HEK293 (cell line): ENCODE results near the gene RER1.

Experiments
- CTCF ChIA-PET: fragments of 350-600 bp; formaldehyde crosslinking; extraction: SDS; loops from one replicate; lab custom pipeline; 2021; ENCODE audit warnings: antibody characterized with exemption; lab: Yijun Ruan, JAX
- POLR2A ChIA-PET: fragments of 300-600 bp; formaldehyde crosslinking; extraction: SDS; loops from one replicate; lab custom pipeline; 2020; ENCODE audit warnings: antibody characterized with exemption, inconsistent platforms; lab: Yijun Ruan, JAX
- H3K27ac ChIP-seq: fragments of 200-500 bp; sonication (Bioruptor generic); 2 replicates; pipeline ENCODE4 v1.5.1; 2014; ENCODE audit warnings: low read depth, low read length, control low read depth, inconsistent platforms; ENCODE audit errors: extremely low read depth
- H3K36me3 ChIP-seq, 2 experiments: fragments of 200-500 bp in 1 of 2; sonication (Bioruptor generic) in 1 of 2; 1 replicate in 1 of 2; 2 replicates in 1 of 2; pipeline ENCODE4 v1.5.1; 2014 to 2017; ENCODE audit warnings: inconsistent platforms in 2 of 2, low read length in 2 of 2; ENCODE audit not compliant: control insufficient read depth in 2 of 2, insufficient read depth in 1 of 2
- H3K4me1 ChIP-seq: fragments of 200-500 bp; sonication (Bioruptor generic); 2 replicates; pipeline ENCODE4 v1.5.1; 2014; ENCODE audit warnings: mild to moderate bottlenecking, low read length, inconsistent platforms; ENCODE audit not compliant: control insufficient read depth, insufficient read depth
- H3K4me3 ChIP-seq: 2 replicates; pipeline ENCODE4 v1.5.1; 2011; ENCODE audit warnings: low read depth, mild to moderate bottlenecking, control low read depth, low read length, moderate library complexity
- H3K9me3 ChIP-seq: fragments of 200-500 bp; sonication (Bioruptor generic); 2 replicates; pipeline ENCODE4 v1.5.1; 2014; ENCODE audit warnings: low read depth, low read length, inconsistent platforms; ENCODE audit not compliant: control insufficient read depth, insufficient read depth
- KLF10 ChIP-seq: fragments of 450-650 bp; IDR thresholded peaks from 2 replicates; pipeline ENCODE4 v1.5.1; 2018; ENCODE audit warnings: missing biosample characterization, mild to moderate bottlenecking, missing genetic modification characterization
- PATZ1 ChIP-seq: fragments of 450-650 bp; formaldehyde crosslinking; IDR thresholded peaks from 2 replicates; pipeline ENCODE4 v1.5.1; 2016; ENCODE audit warnings: missing biosample characterization, missing genetic modification characterization
- TSHZ1 ChIP-seq: fragments of 450-650 bp; formaldehyde crosslinking; IDR thresholded peaks from 2 replicates; pipeline ENCODE4 v1.5.1; 2016; ENCODE audit warnings: missing biosample characterization, missing genetic modification characterization, borderline replicate concordance
- ZFHX2 ChIP-seq: fragments of 450-650 bp; formaldehyde crosslinking; conservative IDR thresholded peaks from 2 replicates; pipeline ENCODE4 v1.5.1; 2016; ENCODE audit warnings: missing biosample characterization, missing genetic modification characterization
- ZFP37 ChIP-seq: fragments of 450-650 bp; formaldehyde crosslinking; IDR thresholded peaks from 2 replicates; pipeline ENCODE4 v1.5.1; 2016; ENCODE audit warnings: missing biosample characterization, missing genetic modification characterization
- ZNF10 ChIP-seq: fragments of 450-650 bp; formaldehyde crosslinking; IDR thresholded peaks from 2 replicates; pipeline ENCODE4 v1.5.1; 2017; ENCODE audit warnings: missing biosample characterization, missing genetic modification characterization
- ZNF146 ChIP-seq: fragments of 450-650 bp; formaldehyde crosslinking; IDR thresholded peaks from 2 replicates; pipeline ENCODE4 v1.5.1; 2016; ENCODE audit warnings: missing biosample characterization, missing genetic modification characterization
- ZNF169 ChIP-seq: fragments of 450-650 bp; formaldehyde crosslinking; IDR thresholded peaks from 2 replicates; pipeline ENCODE4 v1.5.1; 2016; ENCODE audit warnings: missing biosample characterization, missing genetic modification characterization
- ZNF174 ChIP-seq: fragments of 450-650 bp; formaldehyde crosslinking; IDR thresholded peaks from 2 replicates; pipeline ENCODE4 v1.5.0; 2017; ENCODE audit warnings: missing biosample characterization, mild to moderate bottlenecking, missing genetic modification characterization
- ZNF2 ChIP-seq: fragments of 450-650 bp; formaldehyde crosslinking; IDR thresholded peaks from 2 replicates; pipeline ENCODE4 v1.5.1; 2016; ENCODE audit warnings: missing biosample characterization, missing genetic modification characterization
- ZNF248 ChIP-seq: fragments of 450-650 bp; formaldehyde crosslinking; IDR thresholded peaks from 2 replicates; pipeline ENCODE4 v1.5.1; 2017; ENCODE audit warnings: missing biosample characterization, missing genetic modification characterization
- ZNF266 ChIP-seq: fragments of 450-650 bp; formaldehyde crosslinking; IDR thresholded peaks from 2 replicates; pipeline ENCODE4 v1.5.1; 2016; ENCODE audit warnings: missing biosample characterization, missing genetic modification characterization, low read depth
- ZNF280D ChIP-seq: fragments of 450-650 bp; formaldehyde crosslinking; IDR thresholded peaks from 2 replicates; pipeline ENCODE4 v1.5.1; 2016; ENCODE audit warnings: missing biosample characterization, missing genetic modification characterization
- ZNF302 ChIP-seq: fragments of 450-650 bp; formaldehyde crosslinking; IDR thresholded peaks from 2 replicates; pipeline ENCODE4 v1.5.1; 2016; ENCODE audit warnings: missing biosample characterization, missing genetic modification characterization, low read depth
- ZNF341 ChIP-seq: fragments of 450-650 bp; formaldehyde crosslinking; IDR thresholded peaks from 2 replicates; pipeline ENCODE4; 2016; ENCODE audit warnings: low read depth, missing biosample characterization, missing genetic modification characterization
- ZNF350 ChIP-seq: fragments of 450-650 bp; formaldehyde crosslinking; IDR thresholded peaks from 2 replicates; pipeline ENCODE4 v1.5.0; 2017; ENCODE audit warnings: missing biosample characterization, mild to moderate bottlenecking, missing genetic modification characterization
- ZNF488 ChIP-seq: fragments of 450-650 bp; formaldehyde crosslinking; IDR thresholded peaks from 2 replicates; pipeline ENCODE4 v1.5.1; 2016; ENCODE audit warnings: missing biosample characterization, missing genetic modification characterization
- ZNF548 ChIP-seq: fragments of 450-650 bp; formaldehyde crosslinking; IDR thresholded peaks from 2 replicates; pipeline ENCODE4 v1.5.1; 2016; ENCODE audit warnings: missing biosample characterization, missing genetic modification characterization
- ZNF692 ChIP-seq: fragments of 450-650 bp; formaldehyde crosslinking; IDR thresholded peaks from 2 replicates; pipeline ENCODE4 v1.5.1; 2016; ENCODE audit warnings: missing biosample characterization, missing genetic modification characterization
- ZNF747 ChIP-seq: fragments of 450-650 bp; formaldehyde crosslinking; IDR thresholded peaks from 2 replicates; pipeline ENCODE4 v1.5.1; 2016; ENCODE audit warnings: missing biosample characterization, missing genetic modification characterization
- ZSCAN18 ChIP-seq: fragments of 450-650 bp; formaldehyde crosslinking; IDR thresholded peaks from 2 replicates; pipeline ENCODE4 v1.5.1; 2016; ENCODE audit warnings: missing biosample characterization, missing genetic modification characterization

Gene RER1

GRCh38 chr1:2414297-2414958, 22.8 kb downstream of the RER1 start (continued):
- TF ChIP-seq ZNF266 (no peak), ZNF2 (tag by site-specific recombination) (peak; percentile 84)

- POLR2A ChIA-PET: no interaction called here
- no peaks in the 10 kb centered on the region for H3K4me1 ChIP-seq
- CTCF ChIA-PET: interaction anchor here (0.7 to 2.2 kb wide), 3 partner anchors 15 to 132 kb away, joined by 3 to 31 read pairs (median 4); partner anchors contain the start of gene MORN1
- no peak overlapping the region for H3K4me3 ChIP-seq
- H3K9me3 ChIP-seq: no peaks in the 10 kb centered on the region
- peaks cover 0 to 1% of the 10 kb centered on the region in 2 experiments; a peak in 1 of 3 replicates for H3K36me3 ChIP-seq
- H3K27ac ChIP-seq: no peak overlapping the region
- TF ChIP-seq ZSCAN18 (tag by site-specific recombination) (no peak), ZNF548 (tag by site-specific recombination) (no peak), ZFHX2 (tag by site-specific recombination) (no peak), TSHZ1 (no peak), ZNF169 (no peak), ZNF146 (tag by site-specific recombination) (no peak), ZNF10 (tag by site-specific recombination) (no peak), ZNF280D (tag by site-specific recombination) (no peak), ZNF488 (tag by site-specific recombination) (no peak), ZNF350 (tag by site-specific recombination) (no peak), ZNF302 (no peak), ZFP37 (tag by site-specific recombination) (no peak), KLF10 (no peak), ZNF248 (tag by site-specific recombination) (no peak), ZNF747 (tag by site-specific recombination) (no peak), ZNF341 (tag by site-specific recombination) (no peak), ZNF692 (tag by site-specific recombination) (no peak), ZNF174 (no peak), PATZ1 (tag by site-specific recombination) (no peak)
These were observed 23.7 kb downstream of the RER1 start for GRCh38 chr1:2415337-2415736.
